ENCODE measurements around the gene BMPR1B.

The BMPR1B gene

DNA sequence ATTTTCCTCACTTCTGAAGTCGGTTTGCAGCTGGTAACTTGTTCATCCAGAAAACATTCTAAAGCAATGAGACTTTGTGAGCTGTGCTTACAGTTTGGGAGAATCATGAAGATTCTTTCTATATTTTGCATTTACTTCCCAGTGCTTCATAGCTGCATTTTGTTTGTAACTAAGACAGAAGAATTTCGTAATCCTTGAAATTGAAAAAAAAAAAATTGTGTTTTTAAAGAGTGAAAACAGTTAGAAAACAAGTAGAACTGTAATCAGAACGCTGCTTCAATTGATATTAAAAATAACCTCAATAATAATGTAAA lies 398.7 kb downstream of the BMPR1B start:
- DNase-seq (ENCODE audit: extremely low read depth, low read depth): no peak
- TF ChIP-seq, protein P1, sequence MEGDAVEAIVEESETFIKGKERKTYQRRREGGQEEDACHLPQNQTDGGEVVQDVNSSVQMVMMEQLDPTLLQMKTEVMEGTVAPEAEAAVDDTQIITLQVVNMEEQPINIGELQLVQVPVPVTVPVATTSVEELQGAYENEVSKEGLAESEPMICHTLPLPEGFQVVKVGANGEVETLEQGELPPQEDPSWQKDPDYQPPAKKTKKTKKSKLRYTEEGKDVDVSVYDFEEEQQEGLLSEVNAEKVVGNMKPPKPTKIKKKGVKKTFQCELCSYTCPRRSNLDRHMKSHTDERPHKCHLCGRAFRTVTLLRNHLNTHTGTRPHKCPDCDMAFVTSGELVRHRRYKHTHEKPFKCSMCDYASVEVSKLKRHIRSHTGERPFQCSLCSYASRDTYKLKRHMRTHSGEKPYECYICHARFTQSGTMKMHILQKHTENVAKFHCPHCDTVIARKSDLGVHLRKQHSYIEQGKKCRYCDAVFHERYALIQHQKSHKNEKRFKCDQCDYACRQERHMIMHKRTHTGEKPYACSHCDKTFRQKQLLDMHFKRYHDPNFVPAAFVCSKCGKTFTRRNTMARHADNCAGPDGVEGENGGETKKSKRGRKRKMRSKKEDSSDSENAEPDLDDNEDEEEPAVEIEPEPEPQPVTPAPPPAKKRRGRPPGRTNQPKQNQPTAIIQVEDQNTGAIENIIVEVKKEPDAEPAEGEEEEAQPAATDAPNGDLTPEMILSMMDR (IDR thresholded peaks at IDR 0.05; ENCODE audit: low read depth, low read length): no peak

DNA sequence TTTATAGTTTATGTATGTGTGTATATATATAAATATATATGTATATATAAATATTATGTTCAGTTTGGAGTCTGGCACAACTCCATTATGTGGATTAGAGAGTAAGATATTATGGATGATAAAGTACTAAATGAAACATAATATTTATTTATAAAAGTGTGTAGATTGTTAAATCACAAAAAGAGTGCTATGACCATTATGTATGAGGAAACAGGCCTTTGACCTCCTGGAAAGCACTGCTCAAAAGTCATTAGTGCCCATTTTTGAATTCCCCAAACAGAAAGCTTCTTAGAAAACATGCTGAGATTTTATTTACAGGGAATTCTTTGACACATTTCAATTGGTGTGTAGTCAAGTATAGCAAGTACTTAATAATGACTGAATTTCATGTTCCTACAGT lies 399.8 kb downstream of the BMPR1B start:
- DNase-seq (ENCODE audit: extremely low read depth, low read depth): no peak
- TF ChIP-seq, protein P1 (IDR thresholded peaks at IDR 0.05; ENCODE audit: low read depth, low read length): no peak

DNA sequence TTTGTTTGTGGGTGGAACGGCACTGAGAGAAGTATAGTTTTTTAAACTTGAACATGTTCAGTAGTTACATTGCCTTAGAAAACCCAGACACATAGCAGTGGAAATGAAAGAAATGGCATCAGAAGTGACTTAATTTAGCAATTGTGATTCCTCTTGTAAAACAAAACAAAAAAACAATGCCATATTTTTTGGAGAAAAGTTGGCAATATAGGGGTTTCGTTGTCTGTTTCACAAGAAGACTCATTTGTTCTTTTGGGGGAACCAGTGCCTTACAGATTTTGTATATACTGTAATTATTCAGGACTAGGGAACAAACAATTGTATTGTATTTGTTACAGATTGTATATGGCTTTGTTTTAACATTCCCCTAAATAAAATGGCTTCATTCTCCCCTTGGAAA lies 400.3 kb downstream of the BMPR1B start:
- DNase-seq (ENCODE audit: extremely low read depth, low read depth): no peak
- TF ChIP-seq, protein P1 (IDR thresholded peaks at IDR 0.05; ENCODE audit: low read depth, low read length): no peak

DNA sequence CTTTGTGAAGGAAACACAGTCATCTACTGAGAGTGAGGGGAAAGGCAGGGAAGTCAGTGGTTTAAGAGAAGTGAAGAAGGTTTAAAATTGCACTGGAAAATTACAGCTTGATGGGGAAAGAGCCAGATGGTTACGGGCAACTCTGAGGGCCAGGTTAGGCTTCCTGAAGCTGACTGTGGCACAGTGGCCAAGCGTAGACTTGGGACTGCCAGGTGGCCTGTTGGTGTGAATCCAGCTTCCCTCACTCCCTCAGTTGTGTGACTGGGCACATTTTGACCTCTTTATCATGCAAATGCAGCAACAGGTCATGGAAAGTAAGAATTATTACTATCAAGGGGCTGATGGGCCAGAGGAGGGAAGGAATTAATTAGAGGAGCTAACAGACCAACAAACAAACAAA lies 400.9 kb downstream of the BMPR1B start:
- TF ChIP-seq, protein P1 (IDR thresholded peaks at IDR 0.05; ENCODE audit: low read depth, low read length): no peak
- no peak for DNase-seq (ENCODE audit: extremely low read depth, low read depth)

DNA sequence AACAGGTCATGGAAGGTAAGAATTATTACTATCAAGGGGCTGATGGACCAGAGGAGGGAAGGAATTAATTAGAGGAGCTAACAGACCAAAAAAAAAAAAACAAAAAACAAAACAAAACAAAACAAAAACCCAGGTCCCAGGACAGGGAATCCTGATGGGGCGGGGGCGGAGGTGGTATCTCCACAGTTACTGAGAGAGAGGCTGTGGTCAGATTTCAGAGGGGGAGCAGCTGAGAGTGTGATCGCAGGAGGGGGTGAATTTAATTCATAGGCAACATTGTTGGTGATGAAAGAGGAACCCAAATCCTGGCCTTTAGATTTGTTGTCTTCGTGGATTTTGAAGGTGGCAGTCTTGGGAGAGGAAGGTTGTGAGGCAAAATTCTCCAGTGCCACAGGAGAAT lies 401.6 kb downstream of the BMPR1B start:
- TF ChIP-seq, protein P1 (IDR thresholded peaks at IDR 0.05; ENCODE audit: low read depth, low read length): no peak
- DNase-seq (ENCODE audit: extremely low read depth, low read depth): no peak

DNA sequence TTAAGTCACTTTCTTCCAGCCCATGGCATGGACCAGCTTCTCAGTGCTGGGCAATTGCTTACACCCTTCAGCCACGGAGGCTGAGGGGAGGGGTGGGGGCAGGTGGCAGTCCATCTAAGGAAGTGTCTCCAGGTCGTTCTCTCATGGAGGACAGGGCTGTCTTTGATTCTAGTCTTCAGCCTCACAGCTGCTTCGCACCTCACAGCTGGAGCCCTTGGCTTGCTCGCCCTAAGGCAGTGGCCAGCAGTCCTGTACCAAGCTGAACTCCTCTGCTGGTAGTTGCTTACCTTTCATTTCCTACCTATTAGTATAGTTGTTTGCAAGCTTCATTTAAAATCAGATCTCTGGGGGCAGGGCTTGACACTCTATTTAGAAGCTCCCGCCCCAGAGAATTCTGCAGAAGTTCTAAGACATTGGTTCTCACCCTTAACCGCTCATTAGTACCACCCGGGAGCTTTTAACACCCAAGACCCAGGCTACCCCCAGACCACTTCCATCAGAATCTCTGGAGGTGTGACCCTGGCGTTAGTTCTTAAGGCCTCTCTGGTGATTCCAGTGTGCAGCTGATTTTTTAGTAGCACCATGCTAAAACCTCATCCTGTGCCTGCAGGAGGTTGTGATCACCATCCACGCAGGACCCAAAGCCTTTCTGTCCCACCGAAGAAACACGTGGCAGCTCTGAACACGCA lies 404.2 kb downstream of the BMPR1B start:
- TF ChIP-seq, protein P1 (IDR thresholded peaks at IDR 0.05; ENCODE audit: low read depth, low read length): no peak
- DNase-seq (ENCODE audit: extremely low read depth, low read depth): no peak

DNA sequence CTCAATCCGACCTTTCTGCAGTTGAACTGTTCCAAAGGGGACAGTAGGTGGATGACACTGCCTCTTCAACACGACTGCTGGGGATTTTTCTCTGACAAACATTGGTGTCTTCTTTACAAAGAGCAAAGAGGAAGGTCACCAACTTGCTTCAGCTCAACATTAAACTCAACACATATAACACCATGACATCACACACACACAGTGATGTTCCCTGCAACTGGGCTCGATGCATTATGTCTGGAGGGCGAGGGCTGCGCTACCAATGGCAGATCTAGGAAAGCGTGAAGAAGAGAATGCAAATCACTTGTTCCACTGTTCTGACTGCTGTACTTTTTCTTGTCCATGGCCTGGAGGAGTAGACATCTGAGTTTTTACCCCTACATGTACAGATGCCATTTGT lies 405.1 kb downstream of the BMPR1B start:
- TF ChIP-seq, protein P1 (IDR thresholded peaks at IDR 0.05; ENCODE audit: low read depth, low read length): no peak
- DNase-seq (ENCODE audit: extremely low read depth, low read depth): no peak
